Hepatocyte (in vitro differentiated cells): ENCODE results near the gene FAM120B. TPM values are rescaled to one million over a fixed set of nuclear protein-coding genes. Genes with fewer than 3 reads are reported as not detected.

Experiments
- DNase-seq: peaks from one replicate; pipeline ENCODE4 v3.0.0-alpha.2; 2016; ENCODE audit warnings: low spot score
- H2AFZ ChIP-seq: fragments of 200-600 bp; sonication (generic); 2 replicates; pipeline ENCODE4 v1.6.0; 2016; ENCODE audit warnings: antibody characterized with exemption, mild to moderate bottlenecking
- H3K27ac ChIP-seq: fragments of 200-600 bp; sonication (generic); 2 replicates; pipeline ENCODE4 v1.5.1; 2016; ENCODE audit warnings: mild to moderate bottlenecking
- H3K27me3 ChIP-seq: fragments of 200-600 bp; sonication (generic); 2 replicates; pipeline ENCODE4 v1.6.1; 2016
- H3K36me3 ChIP-seq: fragments of 200-600 bp; sonication (generic); replicated peaks from 2 replicates; pipeline ENCODE4 v1.5.1; 2016; ENCODE audit warnings: low read depth; ENCODE audit not compliant: insufficient read depth
- H3K4me1 ChIP-seq: fragments of 200-600 bp; sonication (generic); 2 replicates; pipeline ENCODE4 v1.5.1; 2016; ENCODE audit warnings: mild to moderate bottlenecking, moderate library complexity; ENCODE audit not compliant: insufficient read depth
- H3K4me2 ChIP-seq: fragments of 200-600 bp; sonication (generic); 2 replicates; pipeline ENCODE4 v1.6.0; 2016
- H3K4me3 ChIP-seq: fragments of 200-600 bp; sonication (generic); 2 replicates; pipeline ENCODE4 v1.5.1; 2016; ENCODE audit warnings: mild to moderate bottlenecking
- H3K79me2 ChIP-seq: fragments of 200-600 bp; sonication (generic); 2 replicates; pipeline ENCODE4 v1.6.0; 2017; ENCODE audit warnings: mild to moderate bottlenecking
- H3K9me2 ChIP-seq: fragments of 200-600 bp; sonication (generic); replicated peaks from 2 replicates; pipeline ENCODE4 v1.6.0; 2017; ENCODE audit warnings: mild to moderate bottlenecking; ENCODE audit not compliant: insufficient read depth
- H3K9me3 ChIP-seq: fragments of 200-600 bp; sonication (generic); 2 replicates; pipeline ENCODE4 v1.5.1; 2016; ENCODE audit warnings: low read depth, mild to moderate bottlenecking
- H4K20me1 ChIP-seq: fragments of 200-600 bp; sonication (generic); 2 replicates; pipeline ENCODE4 v1.6.0; 2016; ENCODE audit warnings: mild to moderate bottlenecking; ENCODE audit not compliant: insufficient read depth, poor library complexity, severe bottlenecking
- CTCF ChIP-seq: fragments of 200-600 bp; sonication (generic); IDR thresholded peaks from 2 replicates; pipeline ENCODE4 v1.5.1; 2016; ENCODE audit warnings: antibody characterized with exemption, mild to moderate bottlenecking; ENCODE audit not compliant: poor library complexity
- EZH2 ChIP-seq: fragments of 200-600 bp; sonication (generic); IDR thresholded peaks from 2 replicates; pipeline ENCODE4 v1.6.1; 2016; ENCODE audit warnings: antibody characterized with exemption, mild to moderate bottlenecking, borderline replicate concordance
- EZH2phosphoT487 ChIP-seq: fragments of 200-600 bp; sonication (generic); IDR thresholded peaks from one replicate; pipeline ENCODE4 v1.6.1; 2018; ENCODE audit warnings: antibody characterized with exemption, mild to moderate bottlenecking, low read depth, moderate library complexity; ENCODE audit not compliant: unreplicated experiment, severe bottlenecking
- WGBS: methylation state at CpG from one replicate; pipeline ENCODE4 v1.1.6; 2016; ENCODE audit warnings: low lambda C conversion rate; ENCODE audit errors: missing lambda C conversion rate; 5-methylcytosine and 5-hydroxymethylcytosine counted together
- polyA plus RNA-seq: library from polyadenylated mRNA; unstranded; fragments of >200 nt; fragmentation: Nextera tagmentation; extraction: Ambion mirVana; gene quantifications from 2 replicates; pipeline ENCODE4 v1.2.1, GENCODE V29; 2016
- total RNA-seq: library from RNA; depleted of rRNA; stranded (reverse); fragments of >200 nt; gene quantifications from 2 replicates; pipeline ENCODE4 v1.2.3, GENCODE V29; 2014

The FAM120B gene
- total and polyA plus RNA-seq, 2 experiments from 2014 or later = 16.0 to 25.8 TPM

DNA sequence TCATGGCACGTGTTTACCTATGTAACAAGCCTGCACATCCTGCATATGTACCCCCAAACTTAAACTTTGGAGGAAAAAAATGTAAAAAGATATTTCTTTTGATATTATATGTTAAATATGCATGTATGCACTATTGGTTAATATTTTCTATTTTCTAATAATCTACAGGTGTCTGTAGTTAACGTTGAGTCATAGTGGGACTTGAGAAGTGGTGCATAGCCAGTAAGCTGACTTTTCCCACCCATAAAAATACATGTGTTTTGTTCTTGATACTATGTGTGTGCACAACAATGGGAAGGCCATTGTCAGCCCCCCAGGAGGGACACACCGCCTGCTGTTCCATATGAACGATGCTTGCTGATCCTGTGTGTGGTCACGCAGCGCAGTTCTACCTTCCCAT, 49.1 kb downstream of the FAM120B start:
- TF ChIP-seq EZH2 = no peak
- TF ChIP-seq EZH2phosphoT487 = no peak
- TF ChIP-seq CTCF = no peak
- Histone ChIP-seq H3K27me3 (no peaks in the 10 kb centered on the region), H3K4me1 (no peaks in the 10 kb centered on the region), H3K4me2 (no peak overlapping the region), H3K4me3 (no peak overlapping the region), H3K9me3 (peaks cover 14% of the 10 kb centered on the region), H3K36me3 (peaks cover 10% of the 10 kb centered on the region), H3K27ac (no peak overlapping the region), H2AFZ (no peak overlapping the region), H3K9me2 (no peaks in the 10 kb centered on the region), H3K79me2 (peaks cover 3% of the 10 kb centered on the region), H4K20me1 (no peaks in the 10 kb centered on the region)
- no peak for DNase-seq
- WGBS = 94% methylated on average over 6 of the region's 6 CpGs

GRCh38 chr6:170357812-170358211, 51.3 kb downstream of the FAM120B start:
- WGBS = 99% methylated on average over 5 of the region's 5 CpGs
- Histone ChIP-seq H3K27me3 (no peaks in the 10 kb centered on the region), H3K27ac (no peak overlapping the region), H3K9me3 (peaks cover 2% of the 10 kb centered on the region), H2AFZ (no peak overlapping the region), H3K79me2 (no peaks in the 10 kb centered on the region), H4K20me1 (no peaks in the 10 kb centered on the region), H3K4me3 (no peak overlapping the region), H3K9me2 (no peaks in the 10 kb centered on the region), H3K4me1 (no peaks in the 10 kb centered on the region), H3K4me2 (no peak overlapping the region), H3K36me3 (no peaks in the 10 kb centered on the region)
- no peak for DNase-seq
- TF ChIP-seq EZH2 (no peak), CTCF (no peak), EZH2phosphoT487 (no peak)

GRCh38 chr6:170358496-170358895, 51.9 kb downstream of the FAM120B start:
- whole genome bisulfite sequencing = 93% methylated on average over 6 of the region's 6 CpGs
- Histone ChIP-seq H3K4me2 (no peak overlapping the region), H3K36me3 (no peaks in the 10 kb centered on the region)

More at GRCh38 chr6:170358496-170358895, 51.9 kb downstream of the FAM120B start:
- Histone ChIP-seq H3K27me3 (no peaks in the 10 kb centered on the region), H2AFZ (no peak overlapping the region), H4K20me1 (no peaks in the 10 kb centered on the region), H3K9me3 (no peaks in the 10 kb centered on the region), H3K4me1 (no peaks in the 10 kb centered on the region), H3K27ac (no peak overlapping the region), H3K9me2 (no peaks in the 10 kb centered on the region), H3K4me3 (no peak overlapping the region), H3K79me2 (no peaks in the 10 kb centered on the region)
- TF ChIP-seq EZH2 (no peak), CTCF (no peak)
- no peak for DNase-seq
